ENCODE data around the gene ZMIZ2.
"Not testable (repeated sequence)": the region's sequence is repeated elsewhere in the genome, so short reads cannot be mapped to it uniquely, and the experiment has no call there.

The ZMIZ2 gene

DNA sequence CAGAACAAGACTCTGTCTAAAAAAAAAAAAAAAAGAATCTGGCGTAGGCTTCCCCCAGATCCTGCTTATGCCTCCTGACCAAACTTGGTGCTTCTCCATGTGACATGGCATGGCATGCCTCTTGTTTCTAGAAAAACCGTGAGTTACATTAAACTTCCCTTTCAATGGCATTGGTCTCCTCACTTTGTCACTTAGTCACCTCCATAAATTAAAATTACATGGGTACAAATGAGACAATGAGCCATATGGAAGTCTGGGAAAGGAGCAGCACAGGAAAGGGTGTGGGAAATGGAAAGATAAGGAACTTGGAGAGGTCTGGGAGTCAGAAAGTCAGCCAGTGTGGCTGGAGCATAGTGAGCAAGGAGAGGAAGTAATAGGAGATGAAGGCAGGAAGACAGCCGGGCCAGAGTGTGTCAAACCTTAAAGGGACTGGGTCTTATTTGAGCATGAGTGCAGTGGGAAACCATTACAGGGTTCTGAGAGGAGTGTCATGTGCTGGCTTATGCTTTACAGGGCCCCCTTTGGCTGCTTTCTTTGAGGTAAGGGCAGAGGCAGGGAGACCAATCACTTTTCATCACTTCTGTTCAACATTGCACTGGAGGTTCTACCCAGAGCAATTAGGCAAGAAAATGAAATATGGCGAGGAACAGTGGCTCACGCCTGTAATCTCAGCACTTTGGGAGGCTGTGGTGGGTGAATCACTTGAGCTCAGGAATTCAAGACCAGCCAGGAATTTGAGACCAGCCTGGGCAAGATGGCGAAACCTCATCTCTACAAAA lies 21.3 kb upstream of the ZMIZ2 start:
- no peak for FAIRE-seq

- no peak for FAIRE-seq
Observed at GRCh38 chr7:44727937-44728262, 20.7 kb upstream of the ZMIZ2 start.

DNA sequence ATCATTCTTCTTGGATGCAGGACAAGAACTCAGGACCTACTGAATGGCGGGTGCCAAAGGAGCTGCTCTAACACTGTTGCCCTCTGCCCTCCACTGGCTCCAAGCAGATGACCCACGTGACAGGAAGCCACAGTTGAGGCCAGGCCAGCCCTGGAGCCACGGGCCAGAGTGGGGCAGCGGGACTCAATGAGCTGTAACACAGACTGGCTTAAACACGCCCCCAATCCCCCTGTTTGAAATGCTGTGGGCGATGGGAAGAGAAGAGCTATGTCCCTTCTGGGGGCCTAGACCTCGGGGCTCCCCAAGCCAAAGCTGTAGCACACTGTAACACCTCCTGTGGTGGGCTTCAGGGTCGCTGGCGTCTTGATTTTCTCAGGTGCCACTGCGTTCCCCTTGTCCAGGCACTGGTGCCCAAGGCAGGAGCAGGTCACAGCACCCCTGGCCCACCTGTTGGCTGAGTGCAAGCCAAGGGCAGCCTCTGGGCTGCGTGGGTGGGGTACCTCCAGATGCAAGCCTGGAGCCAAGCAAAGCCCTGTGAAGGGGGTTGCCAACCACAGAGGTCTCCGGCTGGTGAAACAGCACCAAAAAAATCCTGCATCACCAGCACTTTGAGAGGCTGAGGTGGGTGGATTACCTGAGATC lies 18.6 kb upstream of the ZMIZ2 start:
- FAIRE-seq: no peak

DNA sequence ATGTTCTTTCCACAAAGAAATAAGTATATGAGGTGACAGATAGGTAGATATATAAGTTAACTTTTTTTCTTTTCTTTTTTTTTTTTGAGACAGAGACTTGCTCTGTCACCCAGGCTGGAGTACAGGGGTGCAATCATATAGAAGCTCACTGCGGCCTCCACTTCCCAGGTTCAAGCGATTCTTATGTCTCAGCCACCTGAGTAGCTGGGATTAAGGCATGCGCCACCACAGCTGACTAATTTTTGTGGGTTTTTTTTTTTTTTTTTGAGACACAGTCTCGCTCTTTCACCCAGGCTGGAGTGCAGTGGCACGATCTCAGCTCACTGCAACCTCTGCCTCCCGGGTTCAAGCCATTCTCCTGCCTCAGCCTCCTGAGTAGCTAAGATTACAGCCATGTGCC lies 15.7 kb upstream of the ZMIZ2 start:
- FAIRE-seq: not testable (repeated sequence)

DNA sequence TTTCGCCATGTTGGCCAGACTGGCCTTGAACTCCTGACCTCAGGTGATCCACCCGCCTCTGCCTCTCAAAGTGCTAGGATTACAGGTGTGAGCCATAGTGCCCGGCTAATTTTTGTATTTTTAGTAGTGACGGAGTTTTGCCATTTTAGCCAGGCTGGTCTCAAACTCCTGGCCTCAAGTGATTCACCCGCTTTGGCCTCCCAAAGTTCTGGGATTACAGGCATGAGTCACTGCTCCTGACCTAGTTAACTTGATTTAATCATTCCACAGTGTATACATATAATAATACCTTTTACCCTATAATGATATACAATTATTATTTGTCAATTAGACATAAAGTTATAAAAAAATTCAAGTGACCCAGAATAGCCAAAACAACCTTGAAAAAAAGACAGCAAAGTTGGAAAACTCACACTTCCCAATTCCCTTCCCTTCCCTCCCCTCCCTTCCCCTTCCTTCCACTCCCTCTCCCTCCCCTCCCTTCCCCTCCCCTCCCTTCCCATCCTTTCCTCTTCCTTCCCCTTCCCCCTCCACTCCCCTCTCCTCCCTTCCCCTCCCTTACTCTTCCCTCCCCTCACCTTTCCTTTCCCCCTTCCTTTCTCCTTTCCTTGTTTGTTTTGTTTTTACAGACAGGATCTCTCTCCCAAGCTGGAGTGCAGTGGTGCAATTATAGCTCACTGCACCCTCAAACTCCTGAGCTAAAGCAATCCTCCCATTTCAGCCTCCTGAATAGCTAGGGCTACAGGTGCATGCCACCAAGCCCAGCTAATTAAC lies 14.8 kb upstream of the ZMIZ2 start:
- no peak for FAIRE-seq

GRCh38 chr7:44735403-44736165 lies 13.1 kb upstream of the ZMIZ2 start:
- no peak for FAIRE-seq

DNA sequence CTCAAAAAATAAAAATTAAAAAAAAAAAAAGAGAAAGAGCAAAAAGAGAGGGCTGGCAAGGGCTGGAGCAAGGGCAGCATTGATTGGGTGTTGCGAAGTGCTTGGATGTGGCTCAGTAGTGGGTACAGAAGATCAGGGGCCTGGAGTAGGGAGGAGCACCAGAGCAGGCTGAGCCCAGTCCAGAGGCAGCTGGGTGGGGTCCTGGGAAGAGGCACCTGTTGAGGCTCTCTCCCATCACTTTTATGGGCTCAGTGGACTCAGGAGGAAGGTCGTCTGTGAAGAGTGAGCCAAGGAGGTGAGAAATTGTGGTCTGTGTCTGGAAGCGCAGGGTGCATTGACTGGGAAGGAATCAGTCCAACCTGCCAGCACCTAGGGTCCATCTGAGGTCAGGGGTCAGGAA lies 11.8 kb upstream of the ZMIZ2 start:
- no peak for FAIRE-seq

DNA sequence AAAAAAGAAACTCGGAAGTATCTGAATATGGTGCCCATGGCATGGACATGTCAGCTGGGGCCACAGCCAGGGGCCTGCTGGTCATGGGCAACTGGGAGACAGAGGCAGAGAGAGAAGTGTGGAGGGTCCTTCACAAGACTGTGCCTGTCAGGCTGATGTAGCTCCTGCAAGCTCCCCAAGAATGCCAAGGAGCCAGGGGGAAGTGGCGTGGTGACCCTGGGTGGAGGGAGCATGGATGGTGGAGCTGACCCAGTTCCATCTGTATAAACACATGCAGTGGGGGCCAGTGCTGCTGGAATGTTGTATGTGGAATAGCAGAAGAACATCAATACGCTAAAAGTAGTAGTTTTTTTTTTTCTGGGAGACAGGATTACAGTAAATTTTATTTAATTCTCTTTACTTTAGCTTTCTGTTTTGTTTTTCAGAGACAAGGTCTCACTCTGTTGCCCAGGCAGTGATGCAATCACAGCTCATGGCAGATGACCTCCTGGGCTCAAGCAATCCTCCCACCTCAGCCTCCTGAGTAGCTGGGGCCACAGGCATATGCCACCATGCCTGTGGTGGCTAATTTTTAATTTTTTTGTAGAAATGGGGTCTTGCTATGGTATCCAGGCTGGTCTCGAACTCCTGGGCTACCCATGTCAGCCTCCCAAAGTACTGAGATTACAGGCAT lies 10.5 kb upstream of the ZMIZ2 start:
- FAIRE-seq: no peak

DNA sequence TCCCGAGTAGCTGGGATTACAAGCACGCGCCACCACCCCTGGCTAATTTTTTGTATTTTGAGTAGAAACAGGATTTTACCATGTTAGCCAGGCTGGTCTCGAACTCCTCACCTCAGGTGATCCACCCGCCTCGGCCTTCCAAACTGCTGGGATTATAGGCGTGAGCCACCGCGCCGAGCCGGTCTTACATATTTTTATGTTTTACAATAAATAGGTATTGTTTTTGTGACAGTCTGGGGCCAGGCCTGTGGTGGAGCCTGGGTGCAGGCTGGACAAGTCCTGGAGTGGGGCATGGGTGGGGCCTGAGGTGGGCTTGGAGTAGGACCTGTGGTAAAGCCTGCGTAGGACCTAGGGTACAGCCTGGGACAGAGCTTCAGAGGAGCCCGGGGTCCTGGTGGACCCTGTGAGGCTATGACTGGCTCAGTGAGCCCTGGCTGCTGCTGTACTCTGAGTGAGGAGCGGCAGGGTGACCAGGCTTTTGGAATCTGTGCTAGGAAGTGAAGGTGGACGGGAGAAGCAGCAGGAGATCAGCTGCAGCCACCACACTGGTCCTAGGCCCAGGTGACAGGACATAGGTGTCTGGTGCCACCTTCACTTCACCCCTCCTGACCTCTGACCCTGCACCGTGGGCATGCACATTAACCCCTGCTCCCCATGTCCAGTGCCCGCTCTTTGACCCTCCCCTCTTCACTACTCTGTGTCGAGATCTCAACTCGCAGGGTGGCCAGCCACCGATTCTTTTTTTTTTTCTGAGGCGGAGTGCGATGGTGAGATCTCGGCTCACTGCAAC lies 9.6 kb upstream of the ZMIZ2 start:
- FAIRE-seq: no peak

- FAIRE-seq: no peak
Observed at GRCh38 chr7:44740055-44740454, 8.6 kb upstream of the ZMIZ2 start.

DNA sequence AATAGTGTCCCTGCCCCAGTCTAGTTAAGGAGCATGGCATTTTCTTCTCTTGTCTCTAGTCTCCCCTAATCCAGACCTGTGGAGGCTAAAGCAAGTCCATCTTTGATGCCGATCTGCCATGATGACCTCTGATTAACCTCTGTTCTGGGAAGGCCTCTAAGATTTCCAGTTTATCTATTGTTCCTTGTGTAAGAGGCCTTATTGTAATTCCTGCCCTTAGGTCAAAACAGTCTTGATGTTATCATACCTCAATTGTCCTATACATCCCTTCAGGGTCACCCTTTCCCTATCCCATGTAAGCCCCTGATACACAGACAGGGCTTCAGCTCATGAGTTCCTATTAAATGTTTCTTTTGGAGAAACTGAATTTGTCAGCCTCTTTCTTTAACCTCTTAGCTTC lies 4.9 kb upstream of the ZMIZ2 start:
- FAIRE-seq: no peak

GRCh38 chr7:44748948-44749731 lies 493 bp downstream of the ZMIZ2 start:
- no peak for FAIRE-seq

DNA sequence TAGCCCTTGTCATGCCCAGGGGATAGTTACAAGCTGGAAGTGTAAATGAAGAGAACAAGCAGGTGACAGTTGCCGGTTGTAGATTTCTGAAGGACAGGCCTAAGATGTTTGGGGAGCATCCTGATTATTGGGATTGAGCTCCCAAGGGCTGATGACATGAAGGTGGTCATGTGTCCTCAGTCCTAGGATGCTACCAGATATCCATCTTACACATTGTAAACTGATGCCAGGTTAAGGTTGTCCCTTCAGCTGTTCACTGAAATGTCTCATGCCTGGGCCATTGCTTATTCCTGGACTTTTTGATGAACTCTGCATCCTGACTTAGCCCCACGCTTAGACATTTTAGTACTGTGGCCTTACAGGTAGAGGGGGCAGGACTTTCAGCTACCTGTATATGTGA lies 1.3 kb downstream of the ZMIZ2 start:
- FAIRE-seq: no peak

- FAIRE-seq: no peak
Observed at GRCh38 chr7:44750424-44750823, 1.8 kb downstream of the ZMIZ2 start.

GRCh38 chr7:44750921-44751571 lies 2.4 kb downstream of the ZMIZ2 start:
- no peak for FAIRE-seq

DNA sequence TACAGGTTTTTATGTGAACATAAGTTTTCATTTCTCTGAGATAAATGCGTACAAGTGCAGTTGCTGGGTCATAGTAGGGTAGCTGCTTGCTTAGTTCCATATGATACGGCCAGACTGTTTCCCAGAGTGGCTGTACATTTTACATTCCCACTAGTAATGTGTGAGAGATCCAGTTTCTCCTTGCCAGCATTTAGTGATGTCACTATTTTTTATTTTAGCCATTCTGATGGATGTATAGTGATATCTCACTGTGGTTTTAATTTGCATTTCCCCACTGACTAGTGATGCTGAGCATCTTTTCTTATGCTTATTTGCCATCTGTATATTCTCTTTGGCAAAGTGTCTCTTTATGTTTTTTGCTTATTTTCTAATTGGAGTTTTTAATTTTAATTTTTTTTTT lies 4.2 kb downstream of the ZMIZ2 start:
- FAIRE-seq: no peak

DNA sequence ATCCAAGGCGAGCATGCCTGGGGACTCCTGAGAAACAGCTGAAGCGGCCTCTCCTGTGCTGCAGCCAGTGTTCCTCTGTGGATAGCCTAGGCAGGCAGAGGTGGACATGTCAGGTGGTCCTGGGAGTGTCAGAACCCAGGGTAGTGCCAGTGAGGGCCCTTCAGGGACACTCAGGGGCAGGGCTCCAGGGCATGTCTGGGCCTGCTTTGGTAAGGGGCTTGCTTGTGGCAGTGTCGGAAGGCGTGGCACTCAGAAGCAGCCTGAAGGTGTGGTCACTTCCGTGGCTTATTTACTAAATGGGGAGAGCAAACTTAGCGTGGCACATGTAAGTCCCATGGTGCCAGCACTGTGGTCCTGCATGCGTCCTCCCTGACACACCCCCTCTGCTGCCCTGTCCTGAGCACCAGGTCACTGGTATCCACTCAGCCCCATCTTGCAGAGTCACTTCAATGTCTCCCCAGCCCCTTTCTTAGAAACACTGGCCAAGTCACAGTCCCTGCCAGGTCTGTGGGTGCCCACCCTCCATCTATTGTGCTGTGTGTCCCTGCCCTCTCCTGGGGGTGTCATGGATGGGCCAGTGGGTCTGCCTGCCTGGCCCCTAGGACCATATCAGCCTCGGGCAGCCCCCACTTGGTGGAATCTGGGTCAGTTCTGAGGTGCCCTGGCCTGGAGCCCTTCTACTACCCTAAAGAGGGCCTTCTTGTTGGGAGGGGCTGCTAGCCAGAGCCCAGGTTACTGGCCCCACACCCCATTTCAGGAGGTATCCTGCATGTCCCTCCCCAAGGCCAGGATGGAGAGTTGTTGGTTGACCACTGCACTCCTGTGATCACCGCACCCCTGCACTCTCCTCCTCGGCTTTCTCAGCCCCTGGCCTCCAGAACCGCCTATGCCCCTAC lies 6.4 kb downstream of the ZMIZ2 start:
- no peak for FAIRE-seq

- FAIRE-seq: no peak
Observed at GRCh38 chr7:44755698-44756627, 7.3 kb downstream of the ZMIZ2 start.

Data from endometrium (tissue), 2 donors.